Esophagus (tissue), 2 donors: ENCODE data around the gene PALLD. TPM values are rescaled to one million over a fixed set of nuclear protein-coding genes. Genes with fewer than 3 reads are reported as not detected.

ENCODE experiments used
- H3K27ac ChIP-seq, 2 donors: one replicate each; pipeline ENCODE4 v1.5.1; 2013; ENCODE audit warnings: low read depth in 2 of 2, mild to moderate bottlenecking in 2 of 2, inconsistent platforms in 1 of 2, low read length in 1 of 2, moderate library complexity in 1 of 2
- H3K27me3 ChIP-seq, 2 donors: one replicate each; pipeline ENCODE4 v1.6.1; 2013; ENCODE audit warnings: low read length in 2 of 2, control low read depth in 1 of 2, mild to moderate bottlenecking in 1 of 2; ENCODE audit not compliant: insufficient read depth in 2 of 2, control insufficient read depth in 1 of 2
- H3K36me3 ChIP-seq, 2 donors: one replicate each; pipeline ENCODE4 v1.6.1; 2013; ENCODE audit warnings: low read length in 1 of 2; ENCODE audit not compliant: control insufficient read depth in 2 of 2, insufficient read depth in 2 of 2
- H3K4me1 ChIP-seq, 2 donors: one replicate each; pipeline ENCODE4 v1.6.1; 2013; ENCODE audit warnings: low read length in 1 of 2; ENCODE audit not compliant: control insufficient read depth in 2 of 2, insufficient read depth in 2 of 2
- H3K4me3 ChIP-seq, 2 donors: one replicate each; pipeline ENCODE4 v1.5.1; 2013; ENCODE audit warnings: low read length in 2 of 2, mild to moderate bottlenecking in 2 of 2, low read depth in 1 of 2, moderate library complexity in 1 of 2
- H3K9me3 ChIP-seq, 2 donors: one replicate each; pipeline ENCODE4 v1.6.1; 2013; ENCODE audit warnings: mild to moderate bottlenecking in 2 of 2, low read depth in 1 of 2, low read length in 1 of 2, moderate library complexity in 1 of 2; ENCODE audit not compliant: control insufficient read depth in 2 of 2, insufficient read depth in 1 of 2
- WGBS, 2 donors: extraction: QIAGEN DNeasy Blood & Tissue Kit; methylation state at CpG; one replicate each; pipeline ENCODE4 v1.1.7; 2013; 5-methylcytosine and 5-hydroxymethylcytosine counted together
- polyA plus RNA-seq, 2 donors: library from polyadenylated mRNA; stranded (reverse); fragments of 200-250 nt; gene quantifications; one replicate each; pipeline ENCODE4 v1.2.3, GENCODE V29; 2013
- donor health status: healthy with polysubstance abuse.
- donor health status: Bipolar disorder and iron deficiency.

Gene PALLD
- polyA plus RNA-seq, 2 donors = 34.7 to 101 TPM

DNA sequence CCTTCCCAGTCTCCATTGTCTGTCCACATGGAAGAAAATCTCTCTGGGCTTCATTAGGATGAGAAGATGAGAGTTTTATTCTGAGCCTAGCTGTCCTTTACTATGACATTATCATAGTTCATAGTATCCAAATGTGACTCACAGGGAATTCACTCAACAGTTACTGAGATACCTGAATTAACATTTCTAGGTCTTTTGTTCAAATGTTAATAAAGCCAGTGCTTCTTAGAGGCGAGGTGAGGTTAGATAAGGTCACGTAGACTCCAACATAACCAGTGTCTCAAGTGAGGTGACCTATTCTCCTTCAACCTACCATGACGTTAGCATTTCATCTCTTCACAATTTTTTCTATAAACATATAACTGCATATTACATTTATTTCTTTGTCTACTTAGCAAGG is 67.2 kb downstream of the PALLD start:
- WGBS, 2 donors = 84 to 91% methylated on average over 3 of the region's 3 CpGs
- peaks cover 0 to 3% of the 10 kb centered on the region in 2 donors for H3K27me3 ChIP-seq
- H3K27ac ChIP-seq = no peak overlapping the region
- no peaks in the 10 kb centered on the region for H3K36me3 ChIP-seq
- peaks cover 0 to 2% of the 10 kb centered on the region in 2 donors for H3K4me1 ChIP-seq
- no peaks in the 10 kb centered on the region for H3K9me3 ChIP-seq
- no peak overlapping the region for H3K4me3 ChIP-seq

DNA sequence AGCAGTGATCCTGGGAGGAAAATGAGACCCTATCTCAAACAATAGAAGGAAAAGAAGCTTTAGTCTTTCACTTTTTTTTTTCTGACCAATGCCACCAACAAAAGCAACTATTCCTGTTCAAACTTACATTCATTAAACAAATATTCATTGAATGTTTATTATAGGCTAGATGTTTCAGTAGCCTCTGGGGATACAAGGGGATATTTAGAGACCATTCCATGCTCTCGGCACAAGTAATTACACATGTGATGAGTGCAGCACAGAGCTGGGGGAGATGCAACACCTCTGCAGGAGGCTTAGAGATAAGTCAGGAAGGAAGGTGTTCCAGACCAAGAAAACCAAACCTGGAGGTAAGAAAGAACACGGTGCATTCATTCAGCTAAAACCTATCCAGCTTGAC is 68.3 kb downstream of the PALLD start:
- Histone ChIP-seq H3K27me3 (peaks cover 0 to 3% of the 10 kb centered on the region in 2 donors), H3K4me3 (no peak overlapping the region), H3K9me3 (no peaks in the 10 kb centered on the region), H3K4me1 (peaks cover 0 to 2% of the 10 kb centered on the region in 2 donors), H3K27ac (no peak overlapping the region), H3K36me3 (no peaks in the 10 kb centered on the region)
- 54 to 59% methylated on average over 2 of the region's 2 CpGs for WGBS, 2 donors

GRCh38 chr4:168566726-168567125 is 69.9 kb downstream of the PALLD start:
- H3K4me3 ChIP-seq = no peak overlapping the region
- peaks cover 0 to 3% of the 10 kb centered on the region in 2 donors for H3K27me3 ChIP-seq
- H3K9me3 ChIP-seq = no peaks in the 10 kb centered on the region
- H3K27ac ChIP-seq = no peak overlapping the region
- H3K36me3 ChIP-seq = no peaks in the 10 kb centered on the region
- no peaks in the 10 kb centered on the region for H3K4me1 ChIP-seq

DNA sequence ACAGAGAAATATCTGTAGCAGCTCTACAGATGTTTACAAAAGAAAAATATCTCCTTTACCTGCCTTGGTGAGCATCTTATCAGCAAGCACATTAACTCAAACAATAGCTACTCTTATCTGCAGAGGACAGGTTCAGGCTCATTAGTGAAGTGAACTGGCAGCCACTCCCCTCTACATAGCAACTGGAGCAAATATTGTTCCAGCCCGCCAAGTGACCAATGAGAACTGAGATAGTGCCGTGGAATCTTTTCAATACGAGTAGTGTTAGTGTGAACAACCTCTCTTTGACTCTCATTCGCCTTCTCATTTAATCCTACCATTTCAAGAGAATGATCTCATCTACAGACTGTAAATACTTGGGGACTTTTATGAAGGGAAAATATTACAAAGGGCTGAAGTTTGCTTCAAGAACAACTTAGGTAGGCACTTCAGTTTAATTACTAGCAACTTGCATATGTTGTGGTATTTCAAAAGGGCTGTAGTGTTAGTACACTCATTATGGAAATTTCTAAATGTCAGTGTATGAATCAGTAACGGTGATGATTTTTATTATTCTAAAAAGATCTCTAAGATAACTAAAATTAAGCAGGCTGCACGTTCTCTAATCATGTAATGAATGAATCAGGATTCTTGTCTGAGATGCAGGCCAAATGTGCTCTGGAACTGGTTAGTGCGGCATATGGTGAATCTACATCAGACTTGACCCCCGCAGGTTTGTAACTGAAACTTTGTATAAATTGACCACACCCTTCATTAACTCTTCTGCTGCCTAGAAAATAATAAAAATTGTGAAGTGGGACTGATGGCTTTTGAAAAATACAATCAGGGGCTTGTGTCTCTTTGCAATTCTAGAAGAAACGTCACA is 72.4 kb downstream of the PALLD start:
- WGBS, 2 donors = 19 to 27% methylated on average over 9 of the region's 9 CpGs
- Histone ChIP-seq H3K36me3 (no peaks in the 10 kb centered on the region), H3K4me3 (no peak overlapping the region), H3K4me1 (no peaks in the 10 kb centered on the region), H3K27ac (no peak overlapping the region), H3K9me3 (no peaks in the 10 kb centered on the region), H3K27me3 (peaks cover 0 to 3% of the 10 kb centered on the region in 2 donors)

DNA sequence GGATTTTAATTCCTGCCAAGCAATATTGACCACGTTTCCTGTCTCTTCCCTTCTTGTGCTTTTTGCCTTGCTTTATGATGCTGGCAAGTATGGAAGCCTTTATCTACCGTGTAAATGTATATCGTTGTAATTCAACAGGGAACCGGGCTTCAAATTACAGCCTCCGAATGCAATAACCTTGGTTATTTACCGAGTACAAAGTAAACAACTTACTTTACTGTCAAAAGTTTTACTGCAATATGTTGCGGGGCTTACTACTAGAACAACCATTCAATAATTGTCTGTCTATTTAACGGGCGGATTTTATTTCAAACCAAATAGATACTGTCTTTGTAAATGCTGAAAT is 73.1 kb downstream of the PALLD start:
- Histone ChIP-seq H3K4me1 (no peaks in the 10 kb centered on the region), H3K9me3 (no peaks in the 10 kb centered on the region), H3K36me3 (no peaks in the 10 kb centered on the region), H3K4me3 (no peak overlapping the region), H3K27me3 (peaks cover 0 to 3% of the 10 kb centered on the region in 2 donors), H3K27ac (no peak overlapping the region)
- 42 to 49% methylated on average over 9 of the region's 9 CpGs for WGBS, 2 donors

GRCh38 chr4:168570466-168570865 is 73.6 kb downstream of the PALLD start:
- Histone ChIP-seq H3K27me3 (no peaks in the 10 kb centered on the region), H3K27ac (no peak overlapping the region), H3K4me1 (no peaks in the 10 kb centered on the region), H3K36me3 (no peaks in the 10 kb centered on the region), H3K9me3 (no peaks in the 10 kb centered on the region), H3K4me3 (no peak overlapping the region)

DNA sequence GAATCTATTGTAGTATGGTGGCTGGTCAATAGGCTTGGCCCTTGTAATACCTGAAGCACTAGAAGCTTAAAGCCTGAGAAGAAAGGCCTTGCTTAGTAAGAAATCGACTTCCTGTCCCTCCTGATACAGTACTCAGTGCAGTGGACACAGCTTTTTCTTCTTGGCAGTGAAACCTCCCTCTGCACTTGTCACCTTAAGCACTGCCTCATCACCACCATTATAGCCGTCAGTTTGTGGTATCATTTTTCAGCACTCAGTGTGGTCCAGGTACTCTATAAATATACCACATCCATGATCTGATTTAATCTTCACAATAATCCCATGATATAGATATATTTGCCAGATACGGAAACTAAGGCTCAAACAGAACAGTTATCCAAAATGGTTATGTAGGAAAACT is 75.2 kb downstream of the PALLD start:
- H3K9me3 ChIP-seq = no peaks in the 10 kb centered on the region
- 89 to 95% methylated on average over 3 of the region's 3 CpGs for WGBS, 2 donors
- no peaks in the 10 kb centered on the region for H3K36me3 ChIP-seq
- no peaks in the 10 kb centered on the region for H3K27me3 ChIP-seq
- H3K4me3 ChIP-seq = no peak overlapping the region
- H3K4me1 ChIP-seq = no peaks in the 10 kb centered on the region
- no peak overlapping the region for H3K27ac ChIP-seq

DNA sequence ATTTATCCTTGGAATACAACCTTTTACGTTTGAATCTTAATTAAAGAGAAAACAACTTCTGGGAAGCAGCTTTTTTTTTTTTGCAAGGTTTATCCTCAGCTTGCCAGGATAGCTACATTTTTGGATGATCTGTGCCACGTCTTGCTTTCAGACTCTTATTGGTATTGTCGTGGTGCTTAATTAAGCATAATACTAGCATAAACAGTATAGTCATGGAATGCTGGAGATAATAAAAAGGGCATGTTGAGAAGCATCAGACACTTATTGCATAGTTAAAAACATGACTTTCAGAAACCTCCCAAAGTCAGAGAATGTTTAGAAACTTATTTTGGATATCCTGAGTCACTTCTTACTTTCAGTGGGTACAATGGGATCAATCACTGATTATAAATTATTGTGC is 77.0 kb downstream of the PALLD start:
- 45 to 64% methylated on average over 3 of the region's 3 CpGs for WGBS, 2 donors

DNA sequence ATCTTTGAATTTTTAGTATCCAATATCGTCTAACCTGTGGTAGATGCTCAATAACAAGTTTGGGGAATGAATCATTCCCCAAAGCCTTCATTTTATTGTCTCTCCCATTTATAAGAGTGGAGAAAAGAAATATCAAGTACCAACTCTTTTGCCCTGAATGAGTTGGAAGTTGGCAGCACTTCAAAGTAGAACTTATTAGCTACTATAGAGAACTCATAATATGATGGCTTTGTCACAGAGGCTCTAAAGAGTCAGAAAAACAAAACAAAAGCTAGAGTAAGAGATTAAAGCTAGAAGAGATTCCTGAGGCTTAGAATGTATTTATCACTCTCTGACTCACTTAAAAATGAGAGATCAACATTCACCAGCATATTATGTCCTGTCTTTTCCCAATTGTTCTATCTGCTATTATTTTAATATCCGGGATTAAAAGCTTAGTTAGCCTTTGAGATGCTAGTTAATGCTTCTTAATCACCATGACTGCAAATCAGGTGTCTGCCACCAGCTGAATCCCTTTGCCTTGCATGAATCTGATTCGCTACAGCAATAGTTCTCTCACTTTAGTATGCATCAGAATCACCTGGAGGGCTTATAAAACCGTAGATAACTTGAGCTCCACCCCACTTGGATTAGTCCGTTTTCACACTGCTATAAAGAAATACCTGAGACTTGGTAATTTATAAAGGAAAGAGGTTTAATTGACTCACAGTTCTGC is 77.9 kb downstream of the PALLD start:
- Histone ChIP-seq H3K27me3 (no peaks in the 10 kb centered on the region), H3K9me3 (no peaks in the 10 kb centered on the region), H3K27ac (no peak overlapping the region), H3K4me3 (no peak overlapping the region), H3K4me1 (no peaks in the 10 kb centered on the region), H3K36me3 (no peaks in the 10 kb centered on the region)
- 44 to 54% methylated on average over 5 of the region's 5 CpGs for WGBS, 2 donors

More for the DNA sequence above, 77.0 kb downstream of the PALLD start:
- Histone ChIP-seq H3K9me3 (no peaks in the 10 kb centered on the region), H3K4me1 (no peaks in the 10 kb centered on the region), H3K4me3 (no peak overlapping the region), H3K36me3 (no peaks in the 10 kb centered on the region), H3K27me3 (no peaks in the 10 kb centered on the region), H3K27ac (no peak overlapping the region)

GRCh38 chr4:168575473-168575872 is 78.6 kb downstream of the PALLD start:
- H3K4me3 ChIP-seq = no peak overlapping the region
- H3K27me3 ChIP-seq = no peaks in the 10 kb centered on the region
- no peak overlapping the region for H3K27ac ChIP-seq
- no peaks in the 10 kb centered on the region for H3K4me1 ChIP-seq
- no peaks in the 10 kb centered on the region for H3K36me3 ChIP-seq
- H3K9me3 ChIP-seq = no peaks in the 10 kb centered on the region
- WGBS, 2 donors = 86 to 93% methylated on average over 2 of the region's 2 CpGs
